IPS-20b (cell line): ENCODE results near the gene RBAK.
"Not testable (repeated sequence)": the region's sequence is repeated elsewhere in the genome, so short reads cannot be mapped to it uniquely, and the experiment has no call there.

ENCODE experiments used
- H3K27ac ChIP-seq: one replicate; pipeline ENCODE4 v1.5.1; 2013; ENCODE audit warnings: low read length
- H3K27me3 ChIP-seq: 2 replicates; pipeline ENCODE4 v1.6.1; 2013; ENCODE audit warnings: mild to moderate bottlenecking, low read length, inconsistent platforms; ENCODE audit not compliant: insufficient read depth
- H3K36me3 ChIP-seq: 2 replicates; pipeline ENCODE4 v1.6.1; 2013; ENCODE audit warnings: low read depth, mild to moderate bottlenecking, inconsistent platforms, low read length, moderate library complexity; ENCODE audit not compliant: insufficient read depth
- H3K4me1 ChIP-seq: 2 replicates; pipeline ENCODE4 v1.6.1; 2013; ENCODE audit warnings: mild to moderate bottlenecking, control low read depth, inconsistent platforms, low read length, moderate library complexity; ENCODE audit not compliant: insufficient read depth
- H3K4me3 ChIP-seq: 2 replicates; pipeline ENCODE4 v1.5.1; 2013; ENCODE audit warnings: mild to moderate bottlenecking, low read length, inconsistent platforms
- H3K9ac ChIP-seq: 2 replicates; pipeline ENCODE4 v1.6.1; 2013; ENCODE audit warnings: low read depth, mild to moderate bottlenecking, inconsistent platforms, low read length, moderate library complexity
- H3K9me3 ChIP-seq: 2 replicates; pipeline ENCODE4 v1.6.1; 2013; ENCODE audit warnings: mild to moderate bottlenecking, low read depth, low read length, inconsistent platforms; ENCODE audit not compliant: insufficient read depth

RBAK gene

DNA sequence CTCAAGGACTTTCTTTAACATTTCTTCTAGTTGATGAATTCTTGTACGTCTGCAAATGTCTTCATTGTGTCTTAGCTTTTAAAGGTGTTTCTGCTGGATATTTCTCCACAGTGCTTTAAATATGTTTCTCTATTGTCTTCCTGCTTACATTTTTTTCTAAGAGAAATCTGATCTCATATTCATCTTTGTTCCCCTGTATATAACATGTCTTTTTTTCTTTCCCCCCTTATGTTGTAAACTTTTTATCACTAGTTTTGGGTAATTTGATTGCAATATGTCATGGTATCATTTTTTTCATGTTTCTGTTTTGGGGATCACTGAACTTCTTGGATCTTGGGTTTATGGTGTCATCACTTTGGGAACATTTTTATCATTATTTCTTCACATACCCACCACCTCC, 7.5 kb downstream of the RBAK start:
- Histone ChIP-seq H3K27ac (no peak overlapping the region), H3K27me3 (no peaks in the 10 kb centered on the region), H3K4me3 (no peak overlapping the region), H3K36me3 (peaks cover 83% of the 10 kb centered on the region), H3K9ac (no peak overlapping the region), H3K9me3 (peaks cover 47% of the 10 kb centered on the region), H3K4me1 (no peaks in the 10 kb centered on the region)

- peaks cover 98% of the 10 kb centered on the region for H3K9me3 ChIP-seq
- H3K4me1 ChIP-seq = no peaks in the 10 kb centered on the region
- no peak overlapping the region for H3K9ac ChIP-seq
- peaks cover 83% of the 10 kb centered on the region for H3K36me3 ChIP-seq
- no peaks in the 10 kb centered on the region for H3K27me3 ChIP-seq
- no peak overlapping the region for H3K27ac ChIP-seq
- H3K4me3 ChIP-seq = peak overlapping the region; percentile 43
Measured at GRCh38 chr7:5063698-5064097, 18.0 kb downstream of the RBAK start.

GRCh38 chr7:5064391-5065106, 18.9 kb downstream of the RBAK start:
- Histone ChIP-seq H3K4me3 (peak overlapping the region; percentile 21), H3K4me1 (no peaks in the 10 kb centered on the region), H3K36me3 (peaks cover 75% of the 10 kb centered on the region), H3K9ac (no peak overlapping the region), H3K27me3 (no peaks in the 10 kb centered on the region), H3K9me3 (peaks cover 98% of the 10 kb centered on the region), H3K27ac (no peak overlapping the region)

DNA sequence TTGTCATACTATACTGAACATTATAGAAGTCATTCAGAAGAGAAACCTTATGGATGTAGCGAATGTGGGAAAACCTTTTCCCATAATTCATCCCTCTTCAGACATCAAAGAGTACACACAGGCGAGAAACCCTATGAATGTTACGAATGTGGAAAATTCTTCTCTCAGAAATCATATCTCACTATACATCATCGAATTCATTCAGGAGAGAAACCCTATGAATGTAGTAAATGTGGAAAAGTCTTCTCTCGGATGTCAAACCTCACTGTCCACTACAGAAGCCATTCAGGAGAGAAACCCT, 19.4 kb downstream of the RBAK start:
- no peaks in the 10 kb centered on the region for H3K4me1 ChIP-seq
- H3K27me3 ChIP-seq = no peaks in the 10 kb centered on the region
- H3K9ac ChIP-seq = no peak overlapping the region
- H3K9me3 ChIP-seq = peaks cover 98% of the 10 kb centered on the region
- no peak overlapping the region for H3K27ac ChIP-seq
- peaks cover 70% of the 10 kb centered on the region for H3K36me3 ChIP-seq
- H3K4me3 ChIP-seq = peak overlapping the region; percentile 21

- H3K4me3 ChIP-seq = no peak overlapping the region; the same call in 1 of the 2 replicates
- no peak overlapping the region for H3K27ac ChIP-seq
- no peaks in the 10 kb centered on the region for H3K4me1 ChIP-seq
- no peak overlapping the region for H3K9ac ChIP-seq
- peaks cover 35% of the 10 kb centered on the region for H3K36me3 ChIP-seq
- peaks cover 70% of the 10 kb centered on the region for H3K9me3 ChIP-seq
- no peaks in the 10 kb centered on the region for H3K27me3 ChIP-seq
Measured at GRCh38 chr7:5068521-5068920, 22.9 kb downstream of the RBAK start.

DNA sequence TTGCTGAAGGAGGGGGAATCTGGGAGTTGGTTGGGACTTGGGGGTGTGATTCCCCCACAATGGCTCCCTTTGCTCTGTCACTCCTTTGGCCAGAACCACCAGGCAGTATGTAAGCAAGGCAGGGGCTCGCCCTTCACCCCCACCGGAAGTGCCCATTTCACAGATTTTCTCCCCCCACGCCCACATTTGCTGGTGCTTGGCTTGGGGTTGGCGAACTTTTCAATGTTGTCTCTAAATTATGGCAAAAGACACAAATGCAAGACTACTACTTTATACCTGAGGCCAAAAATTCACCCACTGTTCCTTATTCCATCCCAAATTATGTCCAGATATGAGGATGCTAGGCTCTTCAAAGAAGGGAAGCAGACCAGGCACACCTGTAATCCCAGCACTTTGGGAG, 24.5 kb downstream of the RBAK start:
- Histone ChIP-seq H3K36me3 (peaks cover 18% of the 10 kb centered on the region), H3K27ac (no peak overlapping the region), H3K9me3 (peaks cover 53% of the 10 kb centered on the region)

DNA sequence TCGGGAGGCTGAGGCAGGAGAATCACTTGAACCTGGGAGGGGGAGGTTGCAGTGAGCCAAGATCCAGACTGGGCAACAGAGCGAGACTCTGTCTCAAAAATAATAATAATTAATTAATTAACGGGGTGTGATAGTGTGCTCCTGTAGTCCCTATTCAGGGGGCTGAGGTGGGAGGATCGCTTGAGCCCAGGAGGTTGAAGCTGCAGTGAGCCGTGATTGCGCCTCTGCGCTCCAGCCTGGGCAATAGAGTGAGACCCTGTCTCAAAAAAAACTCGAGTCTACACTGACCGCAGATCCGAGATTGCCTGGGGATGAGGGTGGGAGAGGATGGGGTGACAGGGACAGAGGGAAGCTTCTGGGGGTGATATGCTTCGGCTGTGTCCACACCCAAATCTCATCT, 29.5 kb downstream of the RBAK start:
- H3K36me3 ChIP-seq, H3K27me3 ChIP-seq, H3K27ac ChIP-seq, H3K4me1 ChIP-seq, H3K9me3 ChIP-seq, H3K4me3 ChIP-seq, H3K9ac ChIP-seq: not testable (repeated sequence)

More for the DNA sequence above, 24.5 kb downstream of the RBAK start:
- Histone ChIP-seq H3K9ac (no peak overlapping the region), H3K27me3 (no peaks in the 10 kb centered on the region), H3K4me3 (no peak overlapping the region), H3K4me1 (no peaks in the 10 kb centered on the region)

DNA sequence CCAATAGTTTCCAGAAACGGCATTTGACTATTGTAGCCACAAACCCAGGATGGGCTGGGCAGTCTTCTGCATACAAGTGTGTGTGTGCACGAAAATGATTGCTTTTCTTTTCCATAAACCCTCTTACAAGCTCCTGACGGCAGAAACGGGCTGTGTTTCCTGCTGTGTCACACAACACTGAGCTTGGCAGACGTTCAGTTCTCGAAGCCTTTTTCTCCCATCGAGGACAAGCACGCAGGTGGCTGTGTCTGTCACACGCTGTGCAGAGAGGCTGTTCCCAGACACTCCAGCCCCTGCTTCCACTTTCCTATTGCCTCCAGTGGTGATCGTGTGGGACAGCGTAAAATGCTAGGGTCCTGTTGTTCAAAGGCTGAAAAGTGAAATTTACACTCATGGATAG, 32.1 kb downstream of the RBAK start:
- Histone ChIP-seq H3K9ac (no peak overlapping the region), H3K9me3 (peaks cover 5% of the 10 kb centered on the region; the same call in 1 of the 2 replicates), H3K4me3 (no peak overlapping the region), H3K36me3 (no peaks in the 10 kb centered on the region), H3K27me3 (no peaks in the 10 kb centered on the region), H3K4me1 (no peaks in the 10 kb centered on the region), H3K27ac (no peak overlapping the region)

GRCh38 chr7:5082806-5083205, 37.1 kb downstream of the RBAK start:
- Histone ChIP-seq H3K27ac (no peak overlapping the region), H3K36me3 (no peaks in the 10 kb centered on the region), H3K4me3 (no peak overlapping the region), H3K9me3 (peaks cover 2% of the 10 kb centered on the region; the same call in 1 of the 2 replicates), H3K27me3 (peaks cover 12% of the 10 kb centered on the region), H3K9ac (no peak overlapping the region), H3K4me1 (no peaks in the 10 kb centered on the region)

GRCh38 chr7:5083311-5083711, 37.7 kb downstream of the RBAK start:
- H3K9me3 ChIP-seq = no peaks in the 10 kb centered on the region
- no peak overlapping the region for H3K9ac ChIP-seq
- H3K4me1 ChIP-seq = no peaks in the 10 kb centered on the region

DNA sequence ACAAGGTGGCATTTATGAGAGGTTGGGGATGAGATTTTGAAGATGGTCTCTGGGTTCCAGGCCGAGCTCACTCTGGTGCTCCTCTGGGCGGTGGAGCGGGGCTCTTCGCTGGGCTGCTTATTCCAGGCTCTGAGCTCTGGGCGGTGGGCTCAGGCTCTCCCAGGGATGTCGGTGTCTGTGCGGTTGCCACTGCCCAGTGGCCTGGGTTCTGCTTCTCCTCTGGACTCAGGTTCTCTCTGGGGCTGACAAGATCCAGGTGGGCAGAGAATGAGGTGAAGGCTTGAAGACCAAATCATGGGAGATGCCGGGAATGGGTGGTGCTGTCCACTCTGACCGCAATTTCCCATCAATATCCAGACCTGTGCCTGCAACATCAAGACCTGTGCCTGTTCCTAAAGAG, 40.6 kb downstream of the RBAK start:
- Histone ChIP-seq H3K27ac (no peak overlapping the region), H3K36me3 (no peaks in the 10 kb centered on the region), H3K4me1 (no peaks in the 10 kb centered on the region), H3K27me3 (peaks cover 12% of the 10 kb centered on the region), H3K9me3 (no peaks in the 10 kb centered on the region), H3K9ac (no peak overlapping the region), H3K4me3 (no peak overlapping the region)

More at GRCh38 chr7:5083311-5083711, 37.7 kb downstream of the RBAK start:
- no peaks in the 10 kb centered on the region for H3K36me3 ChIP-seq
- no peak overlapping the region for H3K4me3 ChIP-seq
- no peak overlapping the region for H3K27ac ChIP-seq
- peaks cover 12% of the 10 kb centered on the region for H3K27me3 ChIP-seq

GRCh38 chr7:5088228-5088833, 42.7 kb downstream of the RBAK start:
- not testable (repeated sequence) for H3K27ac ChIP-seq, H3K4me3 ChIP-seq, H3K9ac ChIP-seq, H3K4me1 ChIP-seq, H3K9me3 ChIP-seq, H3K36me3 ChIP-seq
- peaks cover 12% of the 10 kb centered on the region for H3K27me3 ChIP-seq
